ENCODE data around the gene CAPZB.
A peak's percentile ranks its signal among the peaks of the same experiment; 100 is the strongest.

Gene CAPZB

DNA sequence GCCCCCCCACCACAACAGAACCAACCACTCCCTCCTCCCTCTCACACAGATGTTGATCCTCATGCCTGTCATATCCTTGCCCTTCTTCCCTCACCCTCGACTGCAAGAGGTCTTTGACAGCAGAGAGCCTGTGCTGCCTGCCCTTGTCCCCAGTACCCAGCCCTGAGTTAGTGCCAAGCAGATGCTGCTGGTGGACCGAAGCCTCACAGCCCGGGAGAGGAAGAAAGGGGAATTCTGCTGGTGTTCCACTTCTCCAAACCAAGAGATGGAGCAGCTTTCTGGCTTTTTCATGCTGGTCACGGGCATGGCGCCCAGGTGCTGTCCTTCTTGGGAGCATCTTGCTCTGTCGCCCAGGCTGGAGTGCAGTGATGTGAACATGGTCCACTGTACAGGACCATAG, 104.1 kb downstream of the CAPZB start:
- DNase-seq = no peak

DNA sequence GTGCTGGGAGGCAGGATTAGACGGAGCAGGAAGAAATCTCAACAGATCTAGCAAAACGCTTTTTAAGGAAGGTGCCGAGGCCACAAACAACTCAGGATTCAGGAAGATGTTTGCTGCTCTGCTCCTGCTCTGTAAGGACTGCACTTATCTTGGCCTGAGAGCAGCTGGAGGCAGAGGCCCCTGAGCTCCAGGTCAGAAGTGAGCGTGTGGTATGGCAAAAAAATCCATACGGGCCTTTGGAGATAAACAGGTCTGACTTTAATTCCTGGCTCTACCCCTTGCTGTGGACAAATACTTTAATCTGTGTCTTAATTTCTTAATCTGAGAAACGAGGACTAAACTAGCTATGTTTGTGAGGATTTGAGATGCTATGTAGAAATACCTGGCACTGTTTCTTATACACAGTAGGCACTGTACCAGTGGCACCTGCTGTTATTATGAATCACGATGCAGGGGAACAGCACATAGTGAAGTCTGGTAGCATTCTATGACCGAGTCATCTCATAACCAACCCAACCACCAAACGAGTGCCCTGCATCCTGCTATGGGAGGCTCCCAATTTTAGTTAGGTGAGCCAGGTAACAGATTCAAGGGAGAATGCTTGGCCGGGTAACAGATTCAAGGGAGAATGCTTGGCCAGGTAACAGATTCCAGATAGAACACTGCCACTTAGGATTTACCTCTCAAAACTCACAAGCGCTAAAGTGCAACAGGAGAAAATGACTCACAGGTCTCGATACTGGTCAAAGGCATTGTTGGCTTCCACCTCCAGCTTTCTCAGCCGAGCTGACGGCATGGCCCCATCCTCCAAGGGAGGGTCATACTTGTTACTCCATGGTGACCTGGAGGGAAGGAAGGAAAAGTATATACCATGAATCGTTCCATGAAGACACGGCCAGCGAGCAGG, 107.3 kb downstream of the CAPZB start:
- no peak for DNase-seq

DNA sequence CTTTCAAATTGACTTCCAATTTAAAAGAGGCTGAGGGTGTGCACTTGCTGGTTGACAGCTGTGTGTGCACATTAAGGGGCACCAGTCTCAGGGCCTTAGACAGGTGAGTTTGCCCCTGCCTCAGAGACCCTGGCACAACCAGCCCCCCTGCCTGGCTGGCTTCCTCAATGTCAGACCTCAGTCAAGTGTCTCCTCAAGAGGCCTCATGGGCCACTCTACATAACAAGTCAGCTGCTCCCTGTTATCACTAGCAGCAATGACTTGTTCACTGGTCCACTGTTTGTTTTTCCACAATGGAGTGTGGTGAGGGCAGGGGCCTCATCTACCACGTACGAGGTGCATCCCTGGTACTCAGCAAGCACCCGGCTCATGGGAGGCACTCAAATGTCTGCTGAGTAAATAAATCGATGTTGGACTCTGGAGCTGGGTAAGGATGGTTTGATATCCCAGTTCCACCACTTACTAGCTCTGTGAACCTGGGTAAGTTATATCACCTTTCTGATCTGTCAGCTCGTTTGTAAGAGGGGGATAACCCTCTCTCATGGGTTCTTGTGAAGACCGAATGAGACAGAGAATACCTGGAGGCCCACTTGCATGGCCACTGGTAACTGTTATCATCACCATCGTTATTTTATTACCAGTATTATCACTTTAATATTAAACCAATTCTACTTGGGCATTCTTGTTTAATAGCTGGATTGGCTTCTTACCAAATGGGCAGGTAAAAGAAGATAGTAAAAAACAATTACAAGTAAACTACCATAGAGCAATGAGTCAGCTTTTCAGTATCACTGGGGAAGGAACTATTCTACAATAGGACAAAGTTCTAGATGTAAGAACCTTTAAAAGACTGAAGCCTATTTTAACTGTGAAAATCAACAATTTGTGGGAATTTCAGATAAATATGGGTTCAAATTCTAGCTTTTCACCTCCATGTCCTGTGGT, 108.6 kb downstream of the CAPZB start:
- DNase-seq = no peak

DNA sequence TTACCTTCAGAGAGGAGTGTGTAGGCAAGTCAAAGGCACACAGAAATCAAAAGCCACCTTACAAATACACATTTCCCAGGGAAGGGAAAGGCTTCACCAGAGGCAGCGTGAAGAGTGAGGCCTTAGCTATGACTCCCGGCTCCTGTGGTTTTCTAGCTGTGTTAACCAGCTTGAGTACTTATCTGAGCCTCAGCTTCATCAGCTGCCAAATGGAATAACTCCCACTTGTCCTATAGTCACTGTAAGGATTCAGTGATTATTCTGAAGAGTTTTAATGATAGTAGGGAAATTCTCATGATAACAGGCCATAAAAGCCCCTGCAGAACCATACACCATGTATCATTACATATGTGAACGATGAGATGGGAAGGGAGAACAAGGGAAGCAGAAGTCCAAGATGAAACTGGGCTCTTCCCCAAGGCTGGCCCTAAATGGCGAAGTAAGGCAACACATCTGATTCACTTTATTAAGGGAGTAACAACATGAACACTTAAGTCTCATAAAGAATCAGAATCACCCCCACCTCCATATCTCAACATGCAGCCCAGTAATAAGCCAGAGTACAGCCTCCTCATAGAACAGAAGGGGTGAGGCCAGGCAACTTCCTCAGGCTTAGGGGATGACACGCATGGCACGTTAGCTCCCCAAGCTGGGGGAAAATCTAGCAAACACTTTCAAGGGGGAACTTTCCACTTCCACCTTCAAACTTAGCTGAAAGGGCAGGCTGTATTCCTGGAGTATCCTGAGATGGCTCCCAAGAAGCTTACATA, 109.5 kb downstream of the CAPZB start:
- no peak for DNase-seq

DNA sequence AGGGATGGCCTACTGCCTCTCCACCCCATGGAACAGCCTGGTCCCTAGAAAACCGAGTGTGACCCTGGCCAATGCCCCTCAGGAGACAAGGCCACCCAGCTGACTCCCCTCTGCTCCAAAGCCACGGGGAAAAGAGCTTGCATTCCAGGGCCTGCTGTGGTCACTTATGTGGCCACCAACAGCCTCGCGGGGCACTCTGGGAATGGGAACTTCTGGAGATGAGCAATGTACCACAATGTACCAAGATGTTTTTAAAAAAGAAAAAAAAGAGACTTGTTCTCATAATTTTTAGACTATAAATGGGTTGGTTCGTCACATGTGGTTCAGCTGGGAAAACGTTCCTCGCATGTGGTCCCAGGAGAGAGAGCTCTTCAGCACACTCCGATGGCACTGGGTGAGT, 110.4 kb downstream of the CAPZB start:
- DNase-seq = peak; percentile 29

DNA sequence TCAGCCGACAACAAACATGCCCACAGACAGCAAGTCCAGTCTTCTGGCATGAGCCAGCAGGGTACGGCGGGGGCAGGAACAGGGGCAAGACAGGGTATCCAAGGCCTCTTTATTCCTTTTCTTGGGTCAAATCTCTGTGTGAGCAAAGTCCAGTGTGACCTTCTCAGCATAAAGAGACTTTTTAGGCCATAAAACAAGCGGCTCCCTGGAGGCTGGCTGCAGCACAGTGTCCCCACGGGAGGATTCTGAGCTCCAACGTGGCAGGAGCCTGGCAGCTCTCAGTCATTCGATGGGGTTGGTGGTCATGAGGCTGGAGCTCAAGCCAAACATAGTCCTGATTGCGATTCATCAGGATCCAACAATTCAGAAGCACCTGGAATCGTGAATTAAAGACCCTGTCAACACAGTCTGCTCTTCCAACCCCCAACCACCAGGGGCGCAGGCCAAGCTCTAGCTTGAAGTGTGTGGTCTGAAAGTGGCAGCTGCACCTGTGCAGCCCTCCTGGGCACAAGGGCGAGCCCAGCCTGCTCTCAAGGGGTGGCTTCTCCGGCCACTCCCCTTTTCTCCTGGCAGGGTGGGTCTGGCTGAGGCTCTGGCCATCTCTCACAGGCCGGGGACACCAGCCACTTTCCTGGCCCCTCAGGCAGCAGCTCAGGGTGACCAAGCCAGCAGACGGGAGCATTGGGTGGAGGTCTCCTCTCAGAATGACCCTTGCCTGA, 111.1 kb downstream of the CAPZB start:
- DNase-seq = no peak

DNA sequence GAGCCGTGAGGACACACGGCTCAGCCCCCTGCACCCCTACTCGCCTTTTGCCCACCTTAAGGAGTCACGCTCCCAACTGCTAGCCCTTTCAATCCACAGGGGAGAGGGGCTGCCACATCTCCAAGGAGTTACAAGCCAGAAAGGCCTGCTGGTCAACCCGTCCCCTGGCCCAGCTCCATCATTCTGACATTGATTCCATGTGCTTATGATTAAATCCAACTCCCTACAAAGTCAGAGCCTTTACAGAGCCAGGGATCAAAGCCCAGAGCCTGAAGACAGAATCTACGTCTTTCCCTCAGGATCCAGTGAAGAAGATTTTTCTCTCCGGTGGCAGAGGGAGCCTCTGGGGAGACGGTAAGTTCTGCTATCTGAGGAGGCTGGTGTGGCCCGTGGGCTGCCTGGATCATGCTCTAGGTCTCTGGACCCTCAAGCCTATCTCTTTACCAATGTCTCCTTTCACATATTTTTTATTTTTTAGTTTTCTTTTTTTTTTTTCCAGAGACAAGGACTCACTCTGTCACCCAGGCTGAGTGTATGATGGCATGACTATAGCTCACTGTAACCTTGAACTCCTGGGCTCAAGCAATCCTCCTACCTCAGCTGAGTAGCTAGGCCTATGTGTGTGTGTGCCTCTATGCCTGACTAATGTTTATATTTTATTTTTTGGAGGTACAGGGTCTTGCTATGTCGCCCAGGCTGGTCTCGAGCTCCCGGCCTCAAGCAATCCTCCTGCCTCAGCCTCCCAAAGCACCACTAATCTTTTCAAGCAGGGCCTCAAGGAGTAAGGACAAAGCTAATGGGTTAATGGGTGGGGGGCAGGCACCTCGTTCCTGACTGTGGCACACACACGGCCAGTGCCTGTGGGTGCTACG, 111.9 kb downstream of the CAPZB start:
- DNase-seq = no peak

DNA sequence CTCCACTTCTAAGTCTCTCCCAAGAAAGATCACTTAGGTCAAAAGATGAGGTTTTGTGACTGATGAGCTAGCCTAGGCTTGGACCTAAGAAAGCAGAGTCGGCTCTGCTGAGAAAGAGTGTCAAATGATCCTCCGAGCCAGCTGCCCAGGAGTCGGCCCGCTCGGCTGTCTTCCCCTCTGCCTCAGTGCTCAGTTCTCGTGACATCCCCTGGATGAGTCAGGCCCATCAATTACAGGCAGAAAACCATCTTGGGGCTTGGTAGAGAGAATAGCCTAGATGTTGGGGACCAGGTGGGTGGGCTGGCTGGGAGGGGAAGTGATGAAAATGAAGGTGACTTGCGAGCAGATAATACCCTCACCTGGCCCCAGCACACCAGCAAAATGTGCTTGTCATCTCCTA, 112.7 kb downstream of the CAPZB start:
- peak; percentile 28 for DNase-seq

DNA sequence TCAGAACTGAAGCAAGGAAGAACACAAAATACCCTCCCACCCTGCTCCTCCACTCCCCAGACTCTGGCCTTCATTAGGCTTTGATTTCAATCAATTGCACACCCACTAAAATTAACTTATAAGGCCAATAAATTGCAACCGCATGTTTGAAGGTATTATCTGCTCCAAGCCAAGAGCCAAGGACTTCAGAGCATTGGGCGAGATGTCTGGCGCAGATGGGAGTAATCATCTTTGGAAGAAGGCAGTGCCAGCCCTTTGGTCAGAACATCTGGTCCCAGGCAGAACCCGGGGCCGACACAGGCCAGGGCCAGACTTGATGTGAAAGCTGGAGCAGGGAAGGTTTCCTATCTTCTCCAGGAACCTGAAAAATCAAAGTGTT, 113.2 kb downstream of the CAPZB start:
- DNase-seq = no peak

DNA sequence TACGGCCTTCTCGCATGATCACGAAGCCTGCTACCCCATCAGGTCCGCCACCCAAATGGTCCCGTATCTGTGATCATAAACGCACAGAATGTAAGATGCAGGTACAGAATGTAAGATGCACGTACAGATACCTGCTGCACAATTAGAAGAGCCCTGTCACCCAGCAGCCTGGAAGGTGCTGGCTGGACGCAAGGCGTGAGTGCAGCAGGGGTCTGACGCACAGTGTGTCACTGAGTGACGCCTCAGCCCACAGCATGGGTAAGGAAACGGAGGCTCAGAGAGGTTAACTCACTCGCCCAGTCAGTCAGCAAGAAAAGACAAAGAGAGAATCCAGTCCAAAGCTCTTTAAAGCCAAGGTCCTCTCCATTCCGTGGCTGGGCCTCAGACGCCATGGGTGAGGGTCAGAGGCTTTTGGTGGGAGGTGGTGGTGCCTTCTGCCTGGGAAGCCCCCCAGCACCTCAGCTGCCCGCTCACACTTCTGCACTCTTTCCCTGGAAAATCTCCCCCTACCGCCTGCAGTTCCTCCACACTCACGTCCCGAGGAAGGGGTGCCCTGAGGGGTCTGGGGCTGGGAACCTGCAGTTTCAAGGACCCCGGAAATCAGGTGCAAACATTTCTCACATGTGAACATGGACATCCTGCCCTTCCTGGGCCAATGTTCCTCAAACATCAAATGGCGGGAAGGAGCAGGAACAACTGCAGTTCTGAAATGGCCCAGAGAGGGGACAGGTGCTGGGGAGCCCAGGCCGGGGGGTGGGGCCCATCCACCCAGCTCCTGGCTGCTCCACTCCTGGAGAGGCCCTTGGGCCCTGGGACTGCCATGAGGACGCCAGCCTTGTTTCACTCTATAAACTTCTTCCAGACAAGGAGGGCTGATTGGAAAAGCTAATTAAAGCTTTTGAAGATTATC, 113.9 kb downstream of the CAPZB start:
- DNase-seq = no peak

DNA sequence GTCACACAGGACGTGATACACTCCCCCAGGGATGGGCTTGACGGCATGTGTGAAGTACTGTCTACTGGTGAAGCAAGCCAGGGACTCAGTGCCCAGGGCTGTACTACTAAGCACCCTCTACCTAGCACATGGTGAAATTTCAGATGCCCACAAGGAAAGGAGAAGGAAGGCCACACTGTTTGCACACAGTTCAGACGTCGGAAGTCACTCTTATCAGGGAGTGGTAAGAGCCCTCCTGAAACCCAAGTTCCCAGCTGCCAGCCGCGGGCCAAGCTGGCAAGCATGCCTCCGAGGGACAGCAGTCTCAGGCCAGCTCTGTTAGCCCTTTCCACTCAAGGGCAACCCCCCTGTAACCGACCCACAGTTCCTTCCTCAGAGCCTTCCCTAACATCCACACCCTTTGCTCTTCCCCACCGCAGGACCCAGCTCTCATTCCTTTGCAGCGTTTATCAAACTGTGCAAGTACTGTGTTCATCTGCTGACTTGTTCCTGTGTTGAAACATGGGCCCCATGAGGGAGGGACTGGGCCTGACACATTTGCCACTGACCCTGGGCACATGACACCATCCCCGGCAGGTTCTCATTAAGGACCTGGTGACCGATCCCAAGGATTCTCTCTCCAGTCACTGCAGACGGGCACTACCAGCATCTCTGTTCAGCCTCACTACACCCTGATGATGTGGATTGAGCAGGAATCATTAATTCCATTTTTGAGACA, 114.7 kb downstream of the CAPZB start:
- no peak for DNase-seq

DNA sequence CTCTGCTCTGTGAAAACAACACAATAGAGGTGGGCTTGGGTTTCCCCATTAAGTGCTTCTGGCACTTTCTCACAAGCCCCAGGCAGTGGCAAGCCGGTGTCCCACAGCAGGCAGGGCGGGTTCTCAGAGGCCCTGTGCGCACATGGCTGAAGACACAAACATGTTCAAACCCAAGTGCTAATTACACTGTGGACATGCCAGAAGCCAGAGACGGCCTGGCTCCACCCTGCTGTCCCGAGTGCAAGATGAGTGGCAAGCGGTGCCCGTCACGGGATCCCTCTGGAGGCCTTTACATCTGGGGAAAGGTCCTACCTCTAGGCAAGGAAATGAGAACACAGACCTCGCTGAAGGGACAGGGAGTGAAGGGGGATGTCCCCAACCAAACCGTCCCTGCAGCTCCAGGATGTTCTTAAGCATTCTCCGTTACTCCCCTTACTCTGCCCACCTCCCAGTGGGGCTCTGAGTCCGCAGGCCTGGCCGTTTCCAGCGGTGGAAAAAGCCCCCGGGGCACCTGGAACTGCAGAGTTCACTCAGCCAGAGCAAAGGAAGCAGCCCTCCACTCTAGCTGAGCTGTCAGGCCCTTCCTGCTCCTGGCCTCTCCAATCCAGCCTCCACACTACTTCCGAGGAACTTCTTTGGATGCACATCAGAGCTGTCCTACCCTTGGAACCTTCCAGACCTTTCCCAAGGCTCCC, 115.8 kb downstream of the CAPZB start:
- no peak for DNase-seq

DNA sequence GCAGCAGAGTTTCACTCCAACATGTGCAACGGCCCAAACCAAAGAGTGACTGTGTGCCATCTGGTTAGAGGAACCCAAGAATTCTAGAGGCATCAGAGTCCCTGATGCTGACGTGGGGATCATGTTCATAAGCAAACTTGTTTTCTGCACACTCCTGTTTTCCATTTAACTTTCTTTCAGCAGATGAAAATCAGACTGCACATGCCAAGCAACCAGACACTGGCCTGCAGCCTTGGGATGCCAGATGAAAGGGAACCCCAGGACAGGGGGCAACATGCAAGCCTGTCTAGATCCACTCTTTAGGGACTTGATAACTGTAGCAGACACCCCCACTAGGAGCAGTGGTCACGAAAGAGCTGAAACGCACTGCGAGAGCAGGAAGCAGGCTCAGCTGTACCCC, 116.4 kb downstream of the CAPZB start:
- DNase-seq = no peak

DNA sequence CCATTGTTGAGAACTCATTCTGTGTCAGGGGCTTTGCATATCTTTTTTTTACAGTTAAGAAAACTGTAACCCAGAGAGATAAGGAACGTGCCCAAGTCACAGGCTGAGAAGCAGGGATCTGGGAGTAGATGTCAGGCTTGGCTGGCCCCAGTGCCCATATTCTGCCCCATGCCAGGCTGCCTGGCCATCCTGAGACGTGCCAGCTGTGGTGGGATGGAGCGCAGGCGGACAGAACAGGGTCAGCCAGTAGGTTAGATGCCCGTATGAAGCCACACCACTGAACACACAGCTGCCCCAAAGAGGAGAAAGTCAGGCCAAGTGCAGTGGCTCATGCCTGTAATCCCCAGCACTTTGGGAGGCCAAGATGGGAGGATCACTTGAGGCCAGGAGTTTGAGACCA, 117.3 kb downstream of the CAPZB start:
- no peak for DNase-seq

DNA sequence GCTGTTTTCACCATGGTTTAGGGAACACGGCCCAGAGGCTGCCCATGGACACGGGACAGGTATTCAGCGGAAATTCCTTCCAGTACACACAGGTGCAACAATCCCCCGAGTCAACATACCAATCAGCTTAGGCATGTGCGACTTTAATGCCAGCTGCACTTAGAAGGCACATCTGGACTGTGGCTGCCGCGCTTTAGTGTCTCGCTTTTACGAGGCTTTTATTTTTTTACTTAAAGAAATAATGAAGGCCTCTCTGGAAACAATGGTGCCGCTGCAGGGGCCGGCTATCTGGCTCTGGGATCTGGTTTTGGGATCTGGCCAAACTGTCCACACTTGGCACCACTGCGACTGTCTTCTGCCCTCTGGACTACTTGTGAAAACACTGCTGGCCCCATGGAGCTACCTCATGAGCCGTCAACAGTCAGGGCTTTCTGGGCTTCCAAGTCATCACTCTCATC, 117.7 kb downstream of the CAPZB start:
- DNase-seq = no peak

DNA sequence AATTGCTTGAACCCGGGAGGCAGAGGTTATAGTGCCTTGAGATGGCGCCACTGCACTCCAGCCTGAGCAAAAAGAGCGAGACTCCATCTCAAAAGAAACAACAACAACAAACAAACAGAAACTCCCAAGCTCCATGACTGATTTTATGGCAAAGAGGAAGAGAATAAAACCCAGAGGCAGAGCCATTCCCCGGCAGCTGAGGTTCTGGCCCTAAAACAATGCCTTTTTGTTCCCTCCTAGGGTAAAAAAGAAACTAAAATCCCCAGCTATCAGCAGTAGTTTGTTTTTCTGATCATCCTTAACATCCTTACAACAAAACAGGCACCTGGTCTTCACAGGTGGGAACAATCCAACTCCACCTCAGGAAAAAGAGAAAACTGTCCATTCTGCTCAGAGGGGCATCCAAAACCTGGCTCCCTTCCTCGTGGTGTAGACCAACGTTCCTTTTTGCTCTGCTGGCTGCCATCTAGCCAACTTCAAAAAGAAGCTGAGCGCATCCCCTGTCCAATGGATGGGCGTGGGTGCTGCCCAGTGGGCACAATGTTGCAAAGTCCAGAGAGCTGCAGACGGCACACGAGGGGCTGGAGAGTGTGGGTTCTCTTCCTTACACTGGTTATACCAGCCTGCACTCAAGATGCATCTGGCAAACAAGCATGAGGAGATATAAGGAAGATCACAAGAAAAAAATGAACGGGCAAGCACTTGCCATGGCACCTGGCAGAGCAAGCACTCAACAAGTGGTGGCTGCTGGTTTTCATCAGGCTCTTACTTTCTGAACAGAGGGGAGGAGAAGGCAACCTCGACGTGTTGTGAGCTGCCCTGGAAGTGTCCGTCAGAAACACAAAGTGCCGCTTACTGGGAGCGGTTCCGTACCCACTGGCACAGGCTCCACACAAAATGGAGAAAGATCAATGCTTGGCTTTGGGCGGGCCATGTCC, 118.5 kb downstream of the CAPZB start:
- no peak for DNase-seq

DNA sequence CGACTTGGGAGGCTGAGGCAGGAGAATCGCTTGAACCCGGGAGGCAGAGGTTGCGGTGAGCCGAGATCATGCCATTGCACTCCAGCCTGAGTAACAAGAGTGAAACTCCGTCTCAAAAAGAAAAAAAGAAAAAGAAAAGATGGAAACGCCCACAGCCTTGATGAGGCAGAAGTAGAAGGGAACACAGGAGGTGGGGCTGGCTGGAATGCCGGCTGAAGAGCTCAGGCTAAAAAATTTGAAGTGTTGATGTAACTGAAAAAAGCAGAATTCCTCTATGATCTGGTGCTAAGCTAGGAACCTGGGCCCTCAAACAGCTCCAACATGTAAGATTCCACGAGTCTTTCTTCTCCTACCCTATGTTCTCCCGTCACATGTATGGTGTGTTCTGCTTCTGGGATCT, 119.6 kb downstream of the CAPZB start:
- no peak for DNase-seq
